SK-N-SH treated with all-trans-retinoic acid at 6 μM for 48 hours (cell line): Measurements from ENCODE around the gene AIG1.

Source experiments
- ESRRG ChIP-seq: fragments of 250-450 bp; sonication (Bioruptor Pico); IDR thresholded peaks from 2 replicates; pipeline ENCODE4 v1.6.1; 2021; ENCODE audit warnings: mild to moderate bottlenecking
- OSR1 ChIP-seq: fragments of 250-450 bp; sonication (Bioruptor Pico); IDR thresholded peaks from 2 replicates; pipeline ENCODE4 v1.8.0; 2022; ENCODE audit warnings: moderate library complexity, mild to moderate bottlenecking, inconsistent platforms
- PATZ1 ChIP-seq: fragments of 250-450 bp; sonication (Bioruptor Pico); IDR thresholded peaks from 2 replicates; pipeline ENCODE4 v1.8.0; 2020; ENCODE audit warnings: mild to moderate bottlenecking, moderate library complexity, borderline replicate concordance
- RARB ChIP-seq: fragments of 250-450 bp; sonication (Bioruptor Pico); IDR thresholded peaks from 2 replicates; pipeline ENCODE4 v1.8.0; 2021; ENCODE audit warnings: mild to moderate bottlenecking, moderate library complexity
- ZFP3 ChIP-seq: fragments of 250-450 bp; sonication (Bioruptor Pico); IDR thresholded peaks from 2 replicates; pipeline ENCODE4 v1.5.0; 2020; ENCODE audit warnings: mild to moderate bottlenecking, moderate library complexity

DNA sequence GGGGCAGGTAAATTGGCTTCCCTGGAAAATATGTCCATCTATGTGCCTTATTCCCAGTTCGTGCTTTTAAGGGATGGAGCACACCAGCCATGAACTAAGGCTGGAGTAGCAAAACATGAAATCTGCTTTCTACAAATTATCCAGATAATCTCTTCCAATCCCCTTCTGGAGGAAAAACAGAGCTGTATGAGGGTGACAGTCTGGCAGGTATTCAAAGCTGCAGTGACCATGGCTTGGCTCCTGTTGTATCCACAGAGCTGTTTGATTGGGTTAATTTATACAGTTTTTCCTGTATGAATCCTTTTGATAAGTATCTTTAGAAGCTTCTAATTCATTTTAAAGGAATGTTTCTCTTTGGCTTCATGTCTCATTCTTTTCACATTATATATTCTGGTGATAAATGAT is 144.4 kb downstream of the AIG1 start:
- TF ChIP-seq ESRRG (CRISPR knock-in tag) (no peak), ZFP3 (CRISPR knock-in tag) (no peak), PATZ1 (CRISPR knock-in tag) (no peak), RARB (CRISPR knock-in tag) (no peak), OSR1 (CRISPR knock-in tag) (no peak)
